Omental fat pad (tissue), 4 donors: Measurements from ENCODE around the gene SCEL. TPM values are rescaled to one million over a fixed set of nuclear protein-coding genes. Genes with fewer than 3 reads are reported as not detected.

Source experiments
- ATAC-seq: fragments of 150-250 bp; one replicate; pipeline ENCODE4 v1.9.1; 2016; ENCODE audit warnings: mild to moderate bottlenecking, moderate library complexity; ENCODE audit not compliant: low FRiP score
- DNase-seq: peaks from one replicate; pipeline ENCODE4 v3.0.0-alpha.2; 2019; ENCODE audit warnings: low spot score
- CTCF ChIP-seq, 3 donors: fragments of 450-650 bp; IDR thresholded peaks; one replicate each; pipeline ENCODE4 v1.5.1; 2016 to 2017; ENCODE audit warnings: antibody characterized with exemption in 3 of 3, mild to moderate bottlenecking in 3 of 3, moderate library complexity in 2 of 3
- total RNA-seq, 4 donors: library from RNA; depleted of rRNA; stranded (reverse); fragments of >200 nt; gene quantifications; one replicate each; pipeline ENCODE4 v1.1.0, GENCODE V29; 2016

SCEL gene
- total RNA-seq, 4 donors from 2014 or later, result 0.94 to 6.9 (median 4.1) TPM

GRCh38 chr13:77537289-77537919 lies 1.9 kb downstream of the SCEL start:
- DNase-seq (no peak), ATAC-seq (no peak)
- TF ChIP-seq CTCF (IDR thresholded peaks at IDR 0.05), result no peak

- no peak for ATAC-seq
- TF ChIP-seq CTCF (IDR thresholded peaks at IDR 0.05), result no peak
- DNase-seq, result no peak
Observed at GRCh38 chr13:77543711-77544110, 8.2 kb downstream of the SCEL start.

GRCh38 chr13:77544355-77544754 lies 8.8 kb downstream of the SCEL start:
- DNase-seq (no peak), ATAC-seq (peak; percentile 50)
- TF ChIP-seq CTCF (IDR thresholded peaks at IDR 0.05), result no peak

- DNase-seq (no peak), ATAC-seq (no peak)
- no peak for TF ChIP-seq CTCF (IDR thresholded peaks at IDR 0.05)
Observed at GRCh38 chr13:77544758-77545338, 9.3 kb downstream of the SCEL start.

- DNase-seq, result no peak
- no peak for TF ChIP-seq CTCF (IDR thresholded peaks at IDR 0.05)
- ATAC-seq, result no peak
Observed at GRCh38 chr13:77545626-77546412, 10.3 kb downstream of the SCEL start.

- no peak for TF ChIP-seq CTCF (IDR thresholded peaks at IDR 0.05)
- no peak for ATAC-seq
- DNase-seq, result no peak
Observed at GRCh38 chr13:77548095-77548494, 12.6 kb downstream of the SCEL start.
